ENCODE data around the gene RSAD1. TPM values are rescaled to one million over a fixed set of nuclear protein-coding genes. Genes with fewer than 3 reads are reported as not detected.

RSAD1 gene
- total and polyA plus RNA-seq, 2 donors (not counting 3 experiments of a cell fraction or from before 2014, with no cell fraction given) = 20.3 to 35.5 TPM

- peaks cover 9% of the 10 kb centered on the region for H3K4me1 ChIP-seq (ENCODE audit: control insufficient read depth, extremely low read depth, insufficient read depth, low read length)
- CTCF ChIA-PET = interaction anchor here (0.9 kb wide), 1 partner anchor 10 kb away, joined by 4 read pairs; no protein-coding TSS in a partner anchor
Observed at GRCh38 chr17:50521514-50521913, 42.9 kb downstream of the RSAD1 start.

More at GRCh38 chr17:50521514-50521913, 42.9 kb downstream of the RSAD1 start:
- H3K9ac ChIP-seq (replicated peaks; ENCODE audit: extremely low read depth, insufficient read depth, low read length) = no peak overlapping the region
- dilution Hi-C loops (cut with MboI; ENCODE audit: extremely low pct_ligation_motif_present, low sequenced_read_pairs) = no loop called here
- H2AFZ ChIP-seq (ENCODE audit: low read depth, low read length) = no peak overlapping the region
- intact Hi-C loops (cut with micrococcal nuclease) = no loop called here
- no peaks in the 10 kb centered on the region for H3K79me2 ChIP-seq (ENCODE audit: control insufficient read depth, insufficient read depth, low read length)
- no peak overlapping the region for H3K4me2 ChIP-seq (ENCODE audit: insufficient read depth, low read length)
- no TSS peak for BruUV-seq (replicated peaks)
- H3K27me3 ChIP-seq (ENCODE audit: control insufficient read depth in 2 of 2, insufficient read depth in 2 of 2, low read length in 2 of 2) = no peaks in the 10 kb centered on the region
- H3K9me1 ChIP-seq (replicated peaks; ENCODE audit: control insufficient read depth, extremely low read depth, insufficient read depth, low read length) = no peaks in the 10 kb centered on the region
- POLR2A ChIA-PET = no interaction called here
- no peak for TF ChIP-seq CTCF (IDR thresholded peaks at IDR 0.05; ENCODE audit: extremely low read depth in 1 of 2, insufficient read depth in 1 of 2, low read depth in 1 of 2, low read length in 2 of 2)
- no peak for TF ChIP-seq MYC (IDR thresholded peaks at IDR 0.05; ENCODE audit: low read depth, low read length)
- no peak for TF ChIP-seq GATA2 (IDR thresholded peaks at IDR 0.05; ENCODE audit: insufficient read depth, insufficient read length, low read depth, low read length)
- no peak for TF ChIP-seq POLR2AphosphoS5 (IDR thresholded peaks at IDR 0.05; ENCODE audit: insufficient read depth, low read depth, low read length)
- no peak for TF ChIP-seq JUN (IDR thresholded peaks at IDR 0.05; ENCODE audit: borderline replicate concordance, insufficient read depth, insufficient read length, low read depth)
- TF ChIP-seq EZH2 (IDR thresholded peaks at IDR 0.05; ENCODE audit: borderline replicate concordance, low read depth, low read length, severe bottlenecking) = no peak
- no peak for TF ChIP-seq FOS (IDR thresholded peaks at IDR 0.05; ENCODE audit: borderline replicate concordance, insufficient read depth, low read length)
- H4K20me1 ChIP-seq (replicated peaks; ENCODE audit: control insufficient read depth, extremely low read depth, insufficient read depth, low read length) = no peaks in the 10 kb centered on the region
- DNase-seq (ENCODE audit: low read depth, low spot score) = no peak
- H3K9me3 ChIP-seq (replicated peaks; ENCODE audit: control insufficient read depth, insufficient read depth, low read length) = no peaks in the 10 kb centered on the region
- H3K27ac ChIP-seq (ENCODE audit: insufficient read depth, low read depth, low read length) = no peak overlapping the region
- no peak overlapping the region for H3K4me3 ChIP-seq (replicated peaks in 1 of 3; ENCODE audit: insufficient read depth in 1 of 3, low read depth in 1 of 3, low read length in 3 of 3)
- no peak for FAIRE-seq
- H3K36me3 ChIP-seq (ENCODE audit: control insufficient read depth in 2 of 2, extremely low read depth in 1 of 2, insufficient read depth in 2 of 2, low read length in 2 of 2) = no peaks in the 10 kb centered on the region
